HEK293T (cell line): ENCODE data around the gene MZT2B.
"Not testable (repeated sequence)": the region's sequence is repeated elsewhere in the genome, so short reads cannot be mapped to it uniquely, and the experiment has no call there.

Experiments
- CTCF ChIA-PET: fragments of 350-600 bp; formaldehyde crosslinking; extraction: SDS; loops from one replicate; lab custom pipeline; 2021; ENCODE audit warnings: antibody characterized with exemption, inconsistent platforms; lab: Yijun Ruan, JAX
- POLR2A ChIA-PET: fragments of 350-600 bp; formaldehyde crosslinking; extraction: SDS; loops from one replicate; lab custom pipeline; 2020; ENCODE audit warnings: antibody characterized with exemption, inconsistent platforms; lab: Yijun Ruan, JAX
- DNase-seq: peaks from one replicate; pipeline ENCODE4 v3.0.0; 2012; ENCODE audit warnings: mixed read lengths; ENCODE audit errors: extremely low spot score
- ARNT ChIP-seq: fragments of 450-650 bp; IDR thresholded peaks from 2 replicates; pipeline ENCODE4 v1.6.1; 2017; ENCODE audit warnings: mild to moderate bottlenecking
- BHLHE40 ChIP-seq: fragments of 450-650 bp; IDR thresholded peaks from 2 replicates; pipeline ENCODE4 v1.6.1; 2016; ENCODE audit warnings: mild to moderate bottlenecking, moderate library complexity, borderline replicate concordance
- CTBP1 ChIP-seq: fragments of 450-650 bp; IDR thresholded peaks from 2 replicates; pipeline ENCODE4 v1.6.1; 2016; ENCODE audit warnings: borderline replicate concordance
- ELF4 ChIP-seq: fragments of 450-650 bp; IDR thresholded peaks from 2 replicates; pipeline ENCODE4 v1.6.1; 2017; ENCODE audit warnings: antibody characterized with exemption
- FOXA1 ChIP-seq: fragments of 450-650 bp; IDR thresholded peaks from 2 replicates; pipeline ENCODE4 v1.6.1; 2016; ENCODE audit warnings: mild to moderate bottlenecking
- FOXK2 ChIP-seq: fragments of 450-650 bp; IDR thresholded peaks from 2 replicates; pipeline ENCODE4 v1.6.1; 2016; ENCODE audit warnings: mild to moderate bottlenecking
- FOXM1 ChIP-seq: fragments of 450-650 bp; IDR thresholded peaks from 2 replicates; pipeline ENCODE4 v1.6.1; 2017; ENCODE audit warnings: mild to moderate bottlenecking, borderline replicate concordance
- HDGF ChIP-seq: fragments of 450-650 bp; IDR thresholded peaks from 2 replicates; pipeline ENCODE4 v1.6.1; 2017; ENCODE audit warnings: antibody characterized with exemption, borderline replicate concordance
- L3MBTL2 ChIP-seq: fragments of 450-650 bp; conservative IDR thresholded peaks from 2 replicates; pipeline ENCODE4 v1.6.1; 2016; ENCODE audit warnings: mild to moderate bottlenecking
- LEF1 ChIP-seq: fragments of 450-650 bp; IDR thresholded peaks from 2 replicates; pipeline ENCODE4 v1.6.1; 2017; ENCODE audit warnings: mild to moderate bottlenecking, borderline replicate concordance
- NFRKB ChIP-seq: fragments of 450-650 bp; IDR thresholded peaks from 2 replicates; pipeline ENCODE4 v1.6.1; 2016; ENCODE audit warnings: mild to moderate bottlenecking, moderate library complexity
- SP1 ChIP-seq: fragments of 450-650 bp; IDR thresholded peaks from 2 replicates; pipeline ENCODE4 v1.6.1; 2017
- SUZ12 ChIP-seq: fragments of 450-650 bp; IDR thresholded peaks from 2 replicates; pipeline ENCODE4 v1.6.1; 2016; ENCODE audit warnings: mild to moderate bottlenecking
- TARDBP ChIP-seq: fragments of 450-650 bp; IDR thresholded peaks from 2 replicates; pipeline ENCODE4 v1.6.1; 2016
- ZNF384 ChIP-seq: fragments of 450-650 bp; IDR thresholded peaks from 2 replicates; pipeline ENCODE4 v1.6.1; 2016
- TF ChIP-seq, protein P1 (sequence below): fragments of 450-650 bp; IDR thresholded peaks from 2 replicates; pipeline ENCODE4 v1.6.1; 2016

MZT2B gene, protein sequence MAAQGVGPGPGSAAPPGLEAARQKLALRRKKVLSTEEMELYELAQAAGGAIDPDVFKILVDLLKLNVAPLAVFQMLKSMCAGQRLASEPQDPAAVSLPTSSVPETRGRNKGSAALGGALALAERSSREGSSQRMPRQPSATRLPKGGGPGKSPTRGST

DNA sequence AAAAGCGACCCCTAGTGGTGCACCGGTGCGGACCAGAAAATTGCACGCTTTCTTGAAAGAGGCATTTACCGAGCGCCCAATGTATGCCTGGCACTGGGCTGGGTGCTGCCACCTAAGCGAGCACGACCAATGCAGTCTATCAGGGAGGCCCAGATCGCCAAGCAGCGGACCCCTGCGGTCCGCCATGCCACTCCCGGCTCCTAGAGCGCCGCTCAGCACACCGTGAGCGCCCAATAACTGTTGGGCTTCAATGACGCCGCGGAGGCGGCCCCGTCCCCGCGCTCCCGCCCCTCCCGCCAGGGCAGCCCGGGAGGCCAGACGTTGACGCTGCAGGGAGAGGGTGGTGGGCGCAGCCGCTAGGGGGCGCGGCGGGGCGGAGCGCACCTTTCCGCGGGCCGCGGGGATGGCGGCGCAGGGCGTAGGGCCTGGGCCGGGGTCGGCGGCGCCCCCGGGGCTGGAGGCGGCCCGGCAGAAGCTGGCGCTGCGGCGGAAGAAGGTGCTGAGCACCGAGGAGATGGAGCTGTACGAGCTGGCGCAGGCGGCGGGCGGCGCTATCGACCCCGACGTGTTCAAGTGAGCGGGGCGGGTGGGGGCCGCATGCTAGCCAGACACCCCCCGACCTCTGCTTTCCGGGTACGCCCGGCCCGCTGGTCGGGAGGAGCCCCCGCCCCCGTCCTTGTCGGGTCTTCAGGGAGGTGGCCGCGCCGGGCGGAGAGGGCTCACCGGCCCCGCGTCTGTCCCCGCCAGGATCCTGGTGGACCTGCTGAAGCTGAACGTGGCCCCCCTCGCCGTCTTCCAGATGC is at the start of gene MZT2B:
Gene MZT2B (plus strand): TSS at position 383 of the 803 bp plus-strand sequence. CDS start 21 bp downstream, at position 404.
- peak; percentile 86 for DNase-seq
- ChIA-PET POLR2A (interaction anchor here (0.7 to 2.5 kb wide), 6 partner anchors 31 to 302 kb away, joined by 3 to 17 read pairs (median 3); partner anchors contain the start of gene IMP4), CTCF (interaction anchor here (0.8 to 1.5 kb wide), 2 partner anchors 149 to 151 kb away, joined by 3 to 4 read pairs; no protein-coding TSS in a partner anchor)
- 0 out of 2 replicates have a peak, but pooled peaks have one; percentile 20 for TF ChIP-seq L3MBTL2

DNA sequence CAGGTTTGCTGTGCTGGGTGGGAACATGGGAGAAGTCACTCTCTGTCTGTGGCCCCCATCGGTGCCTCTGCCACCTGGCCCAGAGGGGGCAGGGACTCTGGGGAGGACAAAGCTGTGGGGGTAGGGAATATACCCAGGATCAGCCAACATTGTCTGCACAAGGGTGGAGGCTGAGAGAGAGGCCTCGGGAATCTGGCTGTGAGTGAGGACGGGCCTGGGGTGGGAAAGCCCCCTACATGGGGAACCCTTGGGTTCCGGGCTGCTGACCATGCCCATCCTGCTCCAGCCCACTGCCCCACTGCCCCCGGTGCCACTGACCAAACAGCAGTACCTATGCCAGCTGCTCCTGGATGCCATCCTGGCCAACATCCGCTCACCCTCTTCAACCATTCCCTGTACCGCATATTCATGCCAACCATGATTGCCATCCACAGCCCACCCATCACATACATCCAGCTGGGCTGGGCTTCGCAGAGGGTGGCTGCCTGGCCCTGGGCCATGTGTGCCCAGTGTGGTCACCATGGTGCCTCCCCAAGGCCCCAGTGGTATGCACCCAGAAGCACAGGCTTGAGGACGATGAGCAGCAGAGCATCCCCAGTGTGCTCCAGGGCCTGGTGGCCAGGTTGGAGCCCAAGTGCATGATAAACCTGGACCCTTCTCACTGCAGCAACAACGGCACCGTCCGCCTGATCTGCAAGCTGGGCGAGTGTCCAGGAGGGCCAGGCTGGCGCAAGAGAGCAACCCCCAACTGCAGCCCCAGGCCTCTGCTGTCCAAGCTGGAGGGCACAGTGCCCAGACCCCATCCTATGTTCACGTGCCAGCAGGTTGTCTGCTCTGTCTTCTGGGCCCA is 46.1 kb upstream of the MZT2B start:
- TF ChIP-seq LEF1 (no peak), L3MBTL2 (no peak), HDGF (no peak), FOXA1 (no peak), SP1 (no peak), FOXK2 (no peak), CTBP1 (no peak), ELF4 (no peak), SUZ12 (no peak), ARNT (no peak), FOXM1 (no peak), TARDBP (no peak), NFRKB (no peak), BHLHE40 (no peak), ZNF384 (no peak)
- TF ChIP-seq, protein P1, sequence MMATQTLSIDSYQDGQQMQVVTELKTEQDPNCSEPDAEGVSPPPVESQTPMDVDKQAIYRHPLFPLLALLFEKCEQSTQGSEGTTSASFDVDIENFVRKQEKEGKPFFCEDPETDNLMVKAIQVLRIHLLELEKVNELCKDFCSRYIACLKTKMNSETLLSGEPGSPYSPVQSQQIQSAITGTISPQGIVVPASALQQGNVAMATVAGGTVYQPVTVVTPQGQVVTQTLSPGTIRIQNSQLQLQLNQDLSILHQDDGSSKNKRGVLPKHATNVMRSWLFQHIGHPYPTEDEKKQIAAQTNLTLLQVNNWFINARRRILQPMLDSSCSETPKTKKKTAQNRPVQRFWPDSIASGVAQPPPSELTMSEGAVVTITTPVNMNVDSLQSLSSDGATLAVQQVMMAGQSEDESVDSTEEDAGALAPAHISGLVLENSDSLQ, result no peak
- ChIA-PET POLR2A (no interaction called here), CTCF (no interaction called here)
- DNase-seq, result no peak

DNA sequence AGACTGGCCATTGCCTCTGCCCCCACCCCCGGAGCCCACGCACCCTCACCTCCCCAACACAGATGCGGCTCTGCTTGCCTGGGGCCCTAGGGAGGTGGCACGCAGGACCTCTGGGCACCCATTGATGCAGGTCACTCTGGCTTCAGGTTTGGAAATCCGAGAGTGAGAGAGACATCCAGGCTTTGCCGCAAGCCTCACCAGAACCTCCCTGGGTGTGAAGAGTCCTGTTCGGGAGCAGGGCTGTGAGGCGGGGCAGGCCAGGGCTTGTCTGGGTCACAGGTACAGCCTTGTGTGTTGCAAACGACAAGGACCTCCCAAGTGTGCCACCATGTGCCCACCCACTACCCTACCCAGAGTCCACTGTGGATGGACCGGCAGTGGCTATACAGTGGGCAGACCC is 45.5 kb upstream of the MZT2B start:
- POLR2A ChIA-PET, DNase-seq, CTCF ChIA-PET: not testable (repeated sequence)

DNA sequence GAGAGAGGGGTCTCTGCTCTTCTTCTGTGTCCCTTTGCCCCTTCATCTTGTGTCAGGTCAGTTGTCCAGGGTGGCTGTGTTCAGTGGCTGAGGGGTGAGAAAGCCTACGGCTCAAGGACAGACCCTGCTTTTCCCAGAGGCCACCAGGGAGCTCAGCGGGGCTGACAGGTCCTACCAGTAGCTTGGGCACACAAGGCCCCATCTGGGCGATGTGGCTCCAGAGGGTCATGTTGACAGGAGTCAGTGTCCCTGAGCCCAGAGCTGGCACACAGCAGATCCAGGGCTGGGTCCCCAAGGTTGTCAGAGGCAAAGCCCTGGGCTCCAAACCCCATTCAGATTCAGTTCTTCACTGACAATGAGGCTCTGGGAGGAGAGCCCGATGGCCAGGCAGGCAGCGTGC is 44.9 kb upstream of the MZT2B start:
- CTCF ChIA-PET, DNase-seq, POLR2A ChIA-PET: not testable (repeated sequence)

DNA sequence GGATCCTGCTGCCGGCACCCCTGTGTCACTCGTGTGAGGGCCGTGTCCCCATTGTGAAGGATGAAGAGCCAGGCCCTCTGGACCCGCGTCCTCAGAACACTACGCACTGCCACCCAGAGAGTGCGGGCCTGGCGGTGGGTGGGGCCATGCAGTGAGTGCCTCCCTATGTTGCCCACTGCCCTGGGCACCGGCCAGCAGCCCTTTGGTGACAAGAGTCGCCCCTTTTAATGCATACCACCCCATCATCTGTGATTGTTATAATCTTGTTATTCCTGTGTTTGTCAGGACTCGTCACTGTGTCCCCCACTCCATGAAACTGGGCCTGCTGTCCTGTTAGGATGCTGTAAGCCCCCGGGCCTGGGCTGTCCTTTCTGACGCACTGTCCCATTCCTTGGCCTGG is 43.7 kb upstream of the MZT2B start:
- DNase-seq, POLR2A ChIA-PET, CTCF ChIA-PET: not testable (repeated sequence)

DNA sequence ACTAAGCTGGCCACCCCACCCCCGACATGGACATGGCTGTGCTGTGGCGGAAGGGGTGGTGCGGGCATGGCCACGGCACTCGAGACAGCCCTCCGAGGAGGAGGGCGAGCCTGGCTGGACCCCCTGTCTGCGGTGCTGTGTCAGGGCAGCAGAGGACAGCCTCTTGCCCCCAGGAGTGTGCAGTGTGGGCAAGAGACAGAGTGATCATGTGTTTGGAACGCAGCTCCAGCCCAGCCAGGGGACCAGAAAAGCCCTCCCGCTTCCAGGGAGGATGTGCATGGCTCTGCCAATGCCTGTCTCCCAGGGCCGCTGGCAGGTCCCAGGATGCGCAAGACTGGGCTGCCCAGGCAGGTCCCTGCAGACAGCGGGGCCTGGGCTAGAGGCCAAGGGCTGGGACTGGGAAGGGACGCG is 43.2 kb upstream of the MZT2B start:
- DNase-seq, CTCF ChIA-PET, POLR2A ChIA-PET: not testable (repeated sequence)

DNA sequence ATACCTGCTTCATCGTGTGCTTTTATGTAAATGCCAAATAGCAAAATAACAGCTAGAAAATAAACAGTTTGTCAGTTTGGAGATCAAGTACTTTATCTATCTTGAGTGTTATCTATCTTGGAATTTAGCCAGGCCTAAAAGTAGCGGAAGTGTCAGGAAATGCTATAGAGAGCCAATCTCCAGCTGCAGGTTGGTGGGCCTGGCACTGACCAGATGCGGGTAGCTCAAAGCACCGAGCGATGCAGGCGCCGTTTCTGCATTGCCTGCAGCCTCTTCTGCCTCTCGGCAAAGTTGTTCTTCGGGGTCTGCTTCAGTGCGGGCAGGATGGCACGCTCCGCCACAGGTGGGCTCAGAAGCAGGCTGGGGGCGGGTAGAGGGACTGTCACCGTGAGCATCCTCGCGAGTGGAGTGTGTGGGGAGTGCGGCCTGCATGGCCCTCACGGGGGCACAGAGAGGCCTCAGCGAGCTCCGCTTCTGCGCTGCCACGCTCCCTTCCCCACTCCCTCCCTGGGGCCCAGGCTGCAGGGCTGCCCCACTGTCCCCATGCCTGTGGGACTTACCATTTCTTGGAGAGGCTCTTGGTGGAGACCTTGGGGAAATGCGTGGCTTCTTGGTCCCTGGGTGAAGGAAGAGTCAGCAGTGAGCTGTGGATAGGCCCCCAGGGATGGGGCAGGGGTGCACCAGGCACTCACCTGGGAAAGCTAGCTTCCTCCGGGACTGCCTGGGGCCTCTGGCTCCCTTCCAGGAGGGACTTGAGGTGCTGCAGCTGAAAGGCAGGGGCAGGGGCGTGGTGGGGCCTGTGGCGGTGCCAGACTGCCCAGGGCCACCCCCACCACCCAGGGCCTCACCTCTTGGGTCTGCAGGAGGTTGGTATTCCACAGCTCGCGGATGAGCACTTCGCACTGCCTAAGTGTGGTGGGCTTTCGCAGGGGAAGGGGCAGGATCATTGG is 42.5 kb upstream of the MZT2B start:
- DNase-seq, CTCF ChIA-PET, POLR2A ChIA-PET: not testable (repeated sequence)

DNA sequence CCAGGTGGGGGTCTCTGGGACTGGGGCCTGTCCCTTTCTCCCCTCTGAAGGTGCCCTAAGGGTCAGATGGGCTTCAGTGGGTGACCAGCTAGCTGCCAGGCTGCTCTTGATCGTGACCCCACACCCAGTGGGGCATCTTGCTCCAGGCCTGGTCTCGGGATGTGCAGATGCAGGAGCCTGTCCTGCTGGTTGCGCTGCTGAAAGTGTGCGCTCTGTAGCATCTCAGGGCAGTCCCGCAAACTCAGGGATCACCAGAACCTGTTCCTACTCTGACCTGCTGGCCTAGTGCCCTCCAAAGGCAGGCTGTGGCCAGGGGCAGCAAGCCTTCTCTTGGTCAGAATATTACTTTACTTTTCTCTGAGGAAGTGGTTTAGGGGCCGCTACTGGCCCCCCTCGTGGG is 41.5 kb upstream of the MZT2B start:
- CTCF ChIA-PET, POLR2A ChIA-PET, DNase-seq: not testable (repeated sequence)

DNA sequence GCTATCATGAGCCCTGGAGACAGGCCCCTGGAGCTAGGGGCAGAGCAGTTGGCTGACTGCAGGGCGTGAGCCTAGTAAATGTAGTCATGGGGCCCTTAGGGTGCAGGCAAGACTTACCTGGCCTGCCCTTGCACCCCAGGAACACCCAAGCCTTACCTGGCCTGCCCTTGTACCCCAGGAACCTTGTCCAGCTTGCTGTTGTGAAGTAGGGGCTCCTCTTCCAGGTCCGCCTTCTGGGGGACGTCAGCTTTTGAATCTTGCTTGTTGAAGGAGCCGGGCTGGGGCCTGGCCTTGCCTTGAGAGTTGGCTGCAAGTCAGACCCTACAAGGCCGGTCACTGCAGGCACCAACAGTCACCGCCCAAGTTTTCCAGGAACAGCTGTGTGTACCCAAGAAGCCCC is 41.1 kb upstream of the MZT2B start:
- DNase-seq, POLR2A ChIA-PET, CTCF ChIA-PET: not testable (repeated sequence)

DNA sequence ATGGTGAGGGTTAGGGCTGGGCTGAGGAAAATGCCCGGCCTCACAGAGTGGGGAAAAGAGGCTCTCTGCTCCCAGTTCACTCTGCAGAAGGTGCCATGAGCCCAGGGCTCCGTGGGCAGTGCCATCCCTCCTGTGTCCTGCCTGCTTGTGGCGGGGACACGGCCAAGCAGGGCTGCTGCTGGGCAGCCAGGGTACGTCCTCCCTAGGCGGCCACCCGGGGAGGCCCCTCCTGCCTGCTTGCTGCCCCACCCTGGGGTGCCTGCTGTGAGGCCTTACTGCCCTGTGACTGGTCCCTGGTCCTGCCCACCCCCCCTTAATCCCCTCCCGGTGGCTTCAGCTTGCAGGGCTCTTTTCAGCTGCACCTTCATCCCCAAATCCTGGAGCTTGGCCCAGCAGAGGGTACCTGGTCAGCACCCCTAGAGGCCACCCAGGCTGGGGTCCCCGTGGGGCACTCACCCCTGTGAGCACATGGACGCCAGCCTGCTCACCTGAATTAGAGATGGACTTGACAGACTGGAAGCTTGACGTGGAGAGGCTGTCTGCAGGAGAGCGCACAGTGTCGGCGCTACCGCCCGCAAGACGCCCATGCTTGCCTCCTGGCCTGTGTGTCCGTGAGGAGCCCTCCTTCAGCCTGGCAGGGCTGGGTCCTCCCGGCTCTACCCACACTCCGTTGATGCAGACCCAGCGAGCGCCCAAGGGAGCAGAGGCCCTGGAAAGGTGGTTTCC is 40.3 kb upstream of the MZT2B start:
- CTCF ChIA-PET, DNase-seq, POLR2A ChIA-PET: not testable (repeated sequence)

DNA sequence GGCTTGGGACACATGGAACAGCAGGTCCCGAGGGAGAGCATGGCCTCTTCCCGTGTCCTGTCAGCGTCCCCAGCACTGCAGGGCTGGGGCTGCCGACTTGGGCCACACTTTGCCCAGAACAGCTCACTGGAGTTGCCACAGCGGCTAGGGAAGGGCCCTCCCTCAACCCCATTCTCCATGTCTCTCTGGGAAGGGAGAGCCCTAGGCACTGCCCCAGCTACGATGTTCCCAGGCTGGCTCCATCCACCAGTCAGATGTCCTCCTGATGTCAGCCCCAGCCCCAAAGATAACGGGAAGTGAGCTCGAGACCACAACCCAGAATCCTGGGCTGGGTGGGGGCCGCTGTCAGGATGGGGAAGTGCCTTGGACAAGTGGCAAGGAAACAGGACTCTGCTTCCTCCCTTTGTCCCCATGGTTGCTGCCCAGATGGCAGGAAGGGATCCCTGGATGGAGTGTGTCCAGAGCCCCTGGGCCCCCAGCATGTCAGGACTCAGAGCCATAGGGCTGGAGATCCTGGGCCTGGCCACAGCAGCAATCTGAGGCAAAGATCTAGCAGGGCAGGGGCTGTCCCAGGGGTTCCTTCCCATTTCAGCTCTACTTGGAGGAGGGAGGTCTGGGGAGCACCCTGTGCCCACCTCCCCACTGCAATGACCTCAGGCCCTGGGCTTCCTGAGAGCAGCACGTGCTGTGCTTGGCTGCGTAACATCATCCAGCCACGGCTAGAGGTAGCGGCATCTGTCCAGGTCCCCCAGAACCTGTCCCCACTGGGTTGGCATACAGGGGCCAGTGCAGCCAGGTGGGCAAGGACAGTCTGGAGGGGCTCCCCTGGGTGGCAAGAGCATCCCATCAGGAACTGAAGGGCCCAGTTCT is 39.4 kb upstream of the MZT2B start:
- POLR2A ChIA-PET, DNase-seq, CTCF ChIA-PET: not testable (repeated sequence)
